Right atrium auricular region (tissue), 2 donors: Measurements from ENCODE around the gene GALNT5. TPM values are rescaled to one million over a fixed set of nuclear protein-coding genes. Genes with fewer than 3 reads are reported as not detected.

Experiments used
- DNase-seq: peaks from one replicate; pipeline ENCODE4 v3.0.0-alpha.2; 2019; ENCODE audit warnings: low spot score
- H3K27ac ChIP-seq, 2 donors: fragments of 200-600 bp; sonication (generic); 1 replicate in 1 of 2; 2 replicates in 1 of 2; pipeline ENCODE4 v1.5.1; 2016 to 2019
- H3K27me3 ChIP-seq, 2 donors: fragments of 200-600 bp; sonication (generic); one replicate each; pipeline versions ENCODE4 v1.5.1 to v1.6.0; 2017 to 2019
- H3K36me3 ChIP-seq: fragments of 200-600 bp; sonication (generic); one replicate; pipeline ENCODE4 v1.5.1; 2016
- H3K4me1 ChIP-seq, 2 donors: fragments of 200-600 bp; sonication (generic); one replicate each; pipeline versions ENCODE4 v1.5.1 to v1.6.0; 2017 to 2019
- H3K4me3 ChIP-seq, 2 donors: fragments of 200-600 bp; sonication (generic); 1 replicate in 1 of 2; 2 replicates in 1 of 2; pipeline ENCODE4 v1.5.1; 2017 to 2019; ENCODE audit warnings: mild to moderate bottlenecking in 1 of 2, moderate library complexity in 1 of 2
- H3K9me3 ChIP-seq, 2 donors: fragments of 200-600 bp; sonication (generic); one replicate each; pipeline ENCODE4 v1.5.1; 2019
- CTCF ChIP-seq, 2 donors: fragments of 200-600 bp; sonication (generic); IDR thresholded peaks; one replicate each; pipeline ENCODE4 v1.5.1; 2019; ENCODE audit warnings: antibody characterized with exemption in 2 of 2
- total RNA-seq, 2 donors: library from RNA; depleted of rRNA; stranded (reverse); fragments of >200 nt; gene quantifications; one replicate each; pipeline ENCODE4 v1.1.0, GENCODE V29; 2016

The GALNT5 gene
- total RNA-seq, 2 donors from 2014 or later = 0.20 to 0.67 TPM

- DNase-seq = no peak
- no peak for TF ChIP-seq CTCF (IDR thresholded peaks at IDR 0.05)
- H3K4me1 ChIP-seq = no peaks in the 10 kb centered on the region
These were observed 76.0 kb downstream of the GALNT5 start for GRCh38 chr2:157333304-157334047.

GRCh38 chr2:157334335-157334734 is 76.8 kb downstream of the GALNT5 start:
- DNase-seq = no peak
- TF ChIP-seq CTCF (IDR thresholded peaks at IDR 0.05) = no peak
- Histone ChIP-seq H3K9me3 (no peaks in the 10 kb centered on the region), H3K27ac (no peak overlapping the region), H3K36me3 (no peaks in the 10 kb centered on the region), H3K4me1 (no peaks in the 10 kb centered on the region), H3K27me3 (no peaks in the 10 kb centered on the region), H3K4me3 (no peak overlapping the region)

More at GRCh38 chr2:157333304-157334047, 76.0 kb downstream of the GALNT5 start:
- Histone ChIP-seq H3K27me3 (no peaks in the 10 kb centered on the region), H3K4me3 (no peak overlapping the region), H3K36me3 (no peaks in the 10 kb centered on the region), H3K27ac (no peak overlapping the region), H3K9me3 (no peaks in the 10 kb centered on the region)

GRCh38 chr2:157334797-157335196 is 77.3 kb downstream of the GALNT5 start:
- no peak for DNase-seq
- Histone ChIP-seq H3K4me3 (no peak overlapping the region), H3K4me1 (no peaks in the 10 kb centered on the region), H3K9me3 (no peaks in the 10 kb centered on the region), H3K27me3 (no peaks in the 10 kb centered on the region), H3K27ac (no peak overlapping the region), H3K36me3 (no peaks in the 10 kb centered on the region)
- no peak for TF ChIP-seq CTCF (IDR thresholded peaks at IDR 0.05)

GRCh38 chr2:157336137-157337010 is 78.9 kb downstream of the GALNT5 start:
- no peak for DNase-seq
- no peak overlapping the region for H3K4me3 ChIP-seq
- no peaks in the 10 kb centered on the region for H3K4me1 ChIP-seq
- peak; percentile 32 to 73 for TF ChIP-seq CTCF (IDR thresholded peaks at IDR 0.05)
- no peak overlapping the region for H3K27ac ChIP-seq
- no peaks in the 10 kb centered on the region for H3K27me3 ChIP-seq
- H3K9me3 ChIP-seq = no peaks in the 10 kb centered on the region
- H3K36me3 ChIP-seq = no peaks in the 10 kb centered on the region

GRCh38 chr2:157337978-157338377 is 80.5 kb downstream of the GALNT5 start:
- TF ChIP-seq CTCF (IDR thresholded peaks at IDR 0.05) = no peak
- H3K27ac ChIP-seq = no peak overlapping the region
- H3K4me3 ChIP-seq = no peak overlapping the region
- H3K27me3 ChIP-seq = no peaks in the 10 kb centered on the region
- no peaks in the 10 kb centered on the region for H3K9me3 ChIP-seq
- no peak for DNase-seq
- no peaks in the 10 kb centered on the region for H3K36me3 ChIP-seq
- H3K4me1 ChIP-seq = no peaks in the 10 kb centered on the region
